Measurements from ENCODE around the gene KCNJ10. TPM values are rescaled to one million over a fixed set of nuclear protein-coding genes. Genes with fewer than 3 reads are reported as not detected.

The KCNJ10 gene
- total and polyA plus RNA-seq, 12 donors: 0.11 to 0.32 (median 0.13) TPM; not detected in 7

DNA sequence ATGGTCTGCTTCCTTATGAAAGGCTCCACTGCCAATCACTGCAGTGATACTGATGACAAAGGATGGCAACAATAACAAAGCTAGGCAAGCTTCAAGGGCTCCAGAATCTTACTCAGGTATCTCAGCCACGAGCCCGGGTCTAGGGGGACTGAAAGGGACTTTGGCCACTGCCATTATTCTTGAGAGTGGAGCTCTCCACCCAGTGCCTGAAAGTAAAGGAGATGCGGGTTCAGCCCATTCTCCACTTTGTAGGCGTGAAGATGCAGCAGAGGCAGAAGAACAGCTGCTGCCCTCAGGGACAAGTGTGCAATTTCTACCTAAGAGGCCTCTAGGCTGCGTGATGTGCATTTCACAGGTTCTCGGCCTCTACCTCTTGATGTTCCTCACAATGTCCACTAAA is 84.5 kb downstream of the KCNJ10 start:
- 84 to 92% (median 89%) methylated on average over 6 of the region's 6 CpGs for WGBS, 4 donors
- no peaks in the 10 kb centered on the region for H3K36me3 ChIP-seq (replicated peaks in 1 of 2)
- no peak overlapping the region for H3K4me3 ChIP-seq
- intact Hi-C loops (cut with DNase I): no loop called here
- H3K9me3 ChIP-seq (replicated peaks in 1 of 3): no peaks in the 10 kb centered on the region
- TF ChIP-seq POLR2A (IDR thresholded peaks at IDR 0.05): no peak
- TF ChIP-seq, protein P1, sequence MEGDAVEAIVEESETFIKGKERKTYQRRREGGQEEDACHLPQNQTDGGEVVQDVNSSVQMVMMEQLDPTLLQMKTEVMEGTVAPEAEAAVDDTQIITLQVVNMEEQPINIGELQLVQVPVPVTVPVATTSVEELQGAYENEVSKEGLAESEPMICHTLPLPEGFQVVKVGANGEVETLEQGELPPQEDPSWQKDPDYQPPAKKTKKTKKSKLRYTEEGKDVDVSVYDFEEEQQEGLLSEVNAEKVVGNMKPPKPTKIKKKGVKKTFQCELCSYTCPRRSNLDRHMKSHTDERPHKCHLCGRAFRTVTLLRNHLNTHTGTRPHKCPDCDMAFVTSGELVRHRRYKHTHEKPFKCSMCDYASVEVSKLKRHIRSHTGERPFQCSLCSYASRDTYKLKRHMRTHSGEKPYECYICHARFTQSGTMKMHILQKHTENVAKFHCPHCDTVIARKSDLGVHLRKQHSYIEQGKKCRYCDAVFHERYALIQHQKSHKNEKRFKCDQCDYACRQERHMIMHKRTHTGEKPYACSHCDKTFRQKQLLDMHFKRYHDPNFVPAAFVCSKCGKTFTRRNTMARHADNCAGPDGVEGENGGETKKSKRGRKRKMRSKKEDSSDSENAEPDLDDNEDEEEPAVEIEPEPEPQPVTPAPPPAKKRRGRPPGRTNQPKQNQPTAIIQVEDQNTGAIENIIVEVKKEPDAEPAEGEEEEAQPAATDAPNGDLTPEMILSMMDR (IDR thresholded peaks at IDR 0.05): no peak
- peaks cover 9% of the 10 kb centered on the region for H3K27me3 ChIP-seq
- no peak overlapping the region for H3K27ac ChIP-seq
- H3K4me1 ChIP-seq (replicated peaks in 1 of 2): no peaks in the 10 kb centered on the region
- DNase-seq: no peak

DNA sequence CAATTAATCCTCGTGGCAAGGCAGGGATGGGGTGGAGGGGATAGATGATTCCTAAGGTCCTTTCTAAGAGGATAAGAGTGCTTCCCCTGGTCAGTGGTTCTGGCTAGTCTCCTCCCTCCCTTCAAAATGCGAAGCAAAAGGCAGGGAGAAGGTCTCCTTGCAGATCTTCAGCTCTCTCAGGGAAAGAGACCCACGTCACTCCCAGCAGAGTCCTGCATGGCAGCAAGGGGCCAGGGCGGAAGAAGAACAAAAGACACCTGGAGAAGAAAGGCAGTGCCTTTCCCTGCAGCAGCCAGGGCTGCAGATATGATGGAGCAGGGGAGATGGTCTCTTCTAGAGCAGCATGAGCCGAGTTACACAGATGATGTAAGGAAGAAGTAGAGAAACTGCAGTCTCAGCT is 86.3 kb downstream of the KCNJ10 start:
- H3K4me1 ChIP-seq (replicated peaks in 1 of 2): no peaks in the 10 kb centered on the region
- no peaks in the 10 kb centered on the region for H3K9me3 ChIP-seq (replicated peaks in 1 of 3)
- H3K27me3 ChIP-seq: peaks cover 6% of the 10 kb centered on the region
- TF ChIP-seq POLR2A (IDR thresholded peaks at IDR 0.05): no peak
- TF ChIP-seq, protein P1 (IDR thresholded peaks at IDR 0.05): no peak
- 66 to 74% (median 72%) methylated on average over 5 of the region's 5 CpGs for WGBS, 4 donors
- H3K4me3 ChIP-seq: no peak overlapping the region
- no peak for DNase-seq
- intact Hi-C loops (cut with DNase I): no loop called here
- H3K27ac ChIP-seq: no peak overlapping the region
- no peaks in the 10 kb centered on the region for H3K36me3 ChIP-seq (replicated peaks in 1 of 2)

DNA sequence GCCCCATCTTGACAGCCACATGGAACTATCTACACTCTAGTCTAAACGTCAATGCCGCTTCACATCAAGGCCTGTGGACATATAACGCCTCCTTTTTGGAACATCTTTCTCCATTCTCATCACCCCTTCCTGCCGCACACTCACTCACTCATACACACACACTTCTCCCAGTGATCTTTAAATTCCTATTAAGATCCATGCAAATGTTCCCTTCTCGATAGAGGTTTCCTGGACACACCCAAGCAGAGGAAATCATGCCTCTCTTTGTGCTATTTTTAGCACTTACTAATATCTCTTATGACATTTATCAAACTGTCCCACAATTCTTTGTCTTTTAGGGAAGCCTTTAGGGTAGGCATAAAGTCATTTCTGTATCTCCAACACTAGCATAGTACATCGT is 87.7 kb downstream of the KCNJ10 start:
- intact Hi-C loops (cut with DNase I): no loop called here

DNA sequence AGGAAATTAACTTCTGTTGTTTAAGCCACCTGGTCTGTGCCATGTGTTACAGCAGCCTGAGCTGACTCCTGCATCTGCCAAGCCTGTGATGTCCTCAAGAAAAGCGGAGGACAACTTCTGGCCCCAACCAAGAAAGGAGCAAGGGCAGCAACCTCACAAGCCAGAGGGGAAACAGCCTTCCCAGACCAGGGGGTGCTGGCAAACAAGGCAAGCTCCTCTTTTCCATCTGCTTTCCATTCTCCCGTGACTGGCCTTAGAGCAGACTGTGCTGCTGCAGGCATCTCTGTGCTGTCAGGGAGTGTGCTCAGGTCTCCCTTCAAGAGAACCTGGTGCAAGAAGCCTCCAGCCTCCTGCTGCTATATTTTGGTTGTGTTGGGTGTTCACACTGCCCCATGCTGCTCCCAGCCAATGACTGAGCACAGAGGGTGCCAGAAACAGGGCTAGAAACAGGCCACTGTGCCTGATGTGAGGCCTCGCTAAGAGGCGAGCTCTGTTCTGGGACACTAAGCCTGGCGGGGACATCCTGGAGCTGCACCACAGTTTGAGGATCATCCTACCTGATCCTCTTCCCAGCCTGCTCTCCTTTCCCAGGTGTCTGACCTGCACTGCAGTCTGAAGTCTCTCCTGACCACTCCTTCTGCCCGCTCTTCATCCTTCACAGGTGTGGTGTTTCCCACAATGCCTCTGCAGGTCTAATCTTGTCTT is 88.5 kb downstream of the KCNJ10 start:
- WGBS, 4 donors: 91 to 98% (median 96%) methylated on average over 6 of the region's 6 CpGs
- intact Hi-C loops (cut with DNase I): no loop called here
- TF ChIP-seq, protein P1 (IDR thresholded peaks at IDR 0.05): no peak
- no peak for TF ChIP-seq POLR2A (IDR thresholded peaks at IDR 0.05)

More for the DNA sequence above, 87.7 kb downstream of the KCNJ10 start:
- Histone ChIP-seq H3K27ac (no peak overlapping the region), H3K4me3 (no peak overlapping the region), H3K4me1 (replicated peaks in 1 of 2) (no peaks in the 10 kb centered on the region), H3K36me3 (replicated peaks in 1 of 2) (no peaks in the 10 kb centered on the region), H3K9me3 (replicated peaks in 1 of 3) (no peaks in the 10 kb centered on the region), H3K27me3 (peaks cover 6% of the 10 kb centered on the region)
- whole genome bisulfite sequencing, 4 donors: 63 to 87% (median 68%) methylated on average over 5 to 6 of the region's 6 CpGs
- no peak for DNase-seq
- TF ChIP-seq, protein P1 (IDR thresholded peaks at IDR 0.05): no peak

More for the DNA sequence above, 88.5 kb downstream of the KCNJ10 start:
- no peaks in the 10 kb centered on the region for H3K4me1 ChIP-seq (replicated peaks in 1 of 2)
- no peak overlapping the region for H3K4me3 ChIP-seq
- H3K36me3 ChIP-seq (replicated peaks in 1 of 2): no peaks in the 10 kb centered on the region
- H3K9me3 ChIP-seq (replicated peaks in 1 of 3): no peaks in the 10 kb centered on the region
- no peak overlapping the region for H3K27ac ChIP-seq
- peaks cover 6% of the 10 kb centered on the region for H3K27me3 ChIP-seq
- no peak for DNase-seq
